ENCODE results near the gene ANKRD33B. TPM values are rescaled to one million over a fixed set of nuclear protein-coding genes. Genes with fewer than 3 reads are reported as not detected.

ANKRD33B gene
- total RNA-seq, 1 donor from 2014 or later: 31.1 TPM

- Mint-ChIP-seq H3K4me1 (ENCODE audit: low read depth) (no peaks in the 10 kb centered on the region), H3K27ac (no peak overlapping the region), H3K9me3 (no peaks in the 10 kb centered on the region), H3K36me3 (ENCODE audit: low read depth) (peaks cover 16% of the 10 kb centered on the region), H3K27me3 (ENCODE audit: low read depth) (peaks cover 3% of the 10 kb centered on the region), H3K4me3 (ENCODE audit: low read depth) (no peak overlapping the region)
- intact Hi-C loops (cut with micrococcal nuclease): no loop called here
- DNase-seq (ENCODE audit: low spot score): no peak
Measured at GRCh38 chr5:10673407-10673806, 109.5 kb downstream of the ANKRD33B start.

GRCh38 chr5:10674096-10674495 is 110.2 kb downstream of the ANKRD33B start:
- Mint-ChIP-seq H3K4me1 (ENCODE audit: low read depth) (no peaks in the 10 kb centered on the region), H3K27ac (no peak overlapping the region), H3K4me3 (ENCODE audit: low read depth) (no peak overlapping the region), H3K27me3 (ENCODE audit: low read depth) (peaks cover 3% of the 10 kb centered on the region), H3K9me3 (no peaks in the 10 kb centered on the region), H3K36me3 (ENCODE audit: low read depth) (peaks cover 19% of the 10 kb centered on the region)
- no peak for DNase-seq (ENCODE audit: low spot score)
- intact Hi-C loops (cut with micrococcal nuclease): no loop called here

GRCh38 chr5:10674582-10674981 is 110.7 kb downstream of the ANKRD33B start:
- no peak for DNase-seq (ENCODE audit: low spot score)
- intact Hi-C loops (cut with micrococcal nuclease): no loop called here
- H3K36me3 Mint-ChIP-seq (ENCODE audit: low read depth): peaks cover 19% of the 10 kb centered on the region
- H3K27me3 Mint-ChIP-seq (ENCODE audit: low read depth): peaks cover 3% of the 10 kb centered on the region
- H3K4me3 Mint-ChIP-seq (ENCODE audit: low read depth): no peak overlapping the region
- no peaks in the 10 kb centered on the region for H3K9me3 Mint-ChIP-seq
- H3K27ac Mint-ChIP-seq: no peak overlapping the region
- no peaks in the 10 kb centered on the region for H3K4me1 Mint-ChIP-seq (ENCODE audit: low read depth)

- Mint-ChIP-seq H3K27me3 (ENCODE audit: low read depth) (peaks cover 3% of the 10 kb centered on the region), H3K36me3 (ENCODE audit: low read depth) (peaks cover 19% of the 10 kb centered on the region), H3K4me3 (ENCODE audit: low read depth) (no peak overlapping the region), H3K27ac (no peak overlapping the region), H3K4me1 (ENCODE audit: low read depth) (no peaks in the 10 kb centered on the region), H3K9me3 (no peaks in the 10 kb centered on the region)
- intact Hi-C loops (cut with micrococcal nuclease): no loop called here
- DNase-seq (ENCODE audit: low spot score): no peak
Measured at GRCh38 chr5:10675177-10675700, 111.4 kb downstream of the ANKRD33B start.

- Mint-ChIP-seq H3K4me1 (ENCODE audit: low read depth) (no peaks in the 10 kb centered on the region), H3K9me3 (no peaks in the 10 kb centered on the region), H3K27ac (no peak overlapping the region), H3K4me3 (ENCODE audit: low read depth) (no peak overlapping the region), H3K27me3 (ENCODE audit: low read depth) (no peaks in the 10 kb centered on the region), H3K36me3 (ENCODE audit: low read depth) (peaks cover 19% of the 10 kb centered on the region)
- intact Hi-C loops (cut with micrococcal nuclease): no loop called here
- no peak for DNase-seq (ENCODE audit: low spot score)
Measured at GRCh38 chr5:10676224-10676623, 112.4 kb downstream of the ANKRD33B start.

GRCh38 chr5:10676946-10677345 is 113.1 kb downstream of the ANKRD33B start:
- H3K9me3 Mint-ChIP-seq: no peaks in the 10 kb centered on the region
- H3K36me3 Mint-ChIP-seq (ENCODE audit: low read depth): peaks cover 19% of the 10 kb centered on the region
- intact Hi-C loops (cut with micrococcal nuclease): no loop called here
- H3K27me3 Mint-ChIP-seq (ENCODE audit: low read depth): no peaks in the 10 kb centered on the region
- H3K27ac Mint-ChIP-seq: no peak overlapping the region
- no peak for DNase-seq (ENCODE audit: low spot score)
- H3K4me3 Mint-ChIP-seq (ENCODE audit: low read depth): no peak overlapping the region
- H3K4me1 Mint-ChIP-seq (ENCODE audit: low read depth): no peaks in the 10 kb centered on the region

- Mint-ChIP-seq H3K4me3 (ENCODE audit: low read depth) (no peak overlapping the region), H3K36me3 (ENCODE audit: low read depth) (peaks cover 19% of the 10 kb centered on the region), H3K4me1 (ENCODE audit: low read depth) (no peaks in the 10 kb centered on the region), H3K9me3 (no peaks in the 10 kb centered on the region), H3K27me3 (ENCODE audit: low read depth) (no peaks in the 10 kb centered on the region), H3K27ac (no peak overlapping the region)
- no peak for DNase-seq (ENCODE audit: low spot score)
- intact Hi-C loops (cut with micrococcal nuclease): no loop called here
Measured at GRCh38 chr5:10677533-10677932, 113.7 kb downstream of the ANKRD33B start.

GRCh38 chr5:10678244-10678643 is 114.4 kb downstream of the ANKRD33B start:
- intact Hi-C loops (cut with micrococcal nuclease): no loop called here
- H3K4me1 Mint-ChIP-seq (ENCODE audit: low read depth): no peaks in the 10 kb centered on the region

GRCh38 chr5:10679336-10679988 is 115.6 kb downstream of the ANKRD33B start:
- intact Hi-C loops (cut with micrococcal nuclease): no loop called here
- H3K27ac Mint-ChIP-seq: no peak overlapping the region
- no peak for DNase-seq (ENCODE audit: low spot score)
- peaks cover 19% of the 10 kb centered on the region for H3K36me3 Mint-ChIP-seq (ENCODE audit: low read depth)
- H3K4me3 Mint-ChIP-seq (ENCODE audit: low read depth): no peak overlapping the region
- H3K27me3 Mint-ChIP-seq (ENCODE audit: low read depth): no peaks in the 10 kb centered on the region
- H3K4me1 Mint-ChIP-seq (ENCODE audit: low read depth): no peaks in the 10 kb centered on the region
- H3K9me3 Mint-ChIP-seq: no peaks in the 10 kb centered on the region

More at GRCh38 chr5:10678244-10678643, 114.4 kb downstream of the ANKRD33B start:
- DNase-seq (ENCODE audit: low spot score): no peak
- H3K27ac Mint-ChIP-seq: no peak overlapping the region
- no peaks in the 10 kb centered on the region for H3K27me3 Mint-ChIP-seq (ENCODE audit: low read depth)
- H3K36me3 Mint-ChIP-seq (ENCODE audit: low read depth): peaks cover 19% of the 10 kb centered on the region
- no peak overlapping the region for H3K4me3 Mint-ChIP-seq (ENCODE audit: low read depth)
- H3K9me3 Mint-ChIP-seq: no peaks in the 10 kb centered on the region

- H3K27me3 Mint-ChIP-seq (ENCODE audit: low read depth): no peaks in the 10 kb centered on the region
- peaks cover 19% of the 10 kb centered on the region for H3K36me3 Mint-ChIP-seq (ENCODE audit: low read depth)
- intact Hi-C loops (cut with micrococcal nuclease): loop anchor here (10.0 kb wide), 1 partner anchor 376 kb away; the partner anchor contains the start of gene CMBL
- no peak overlapping the region for H3K27ac Mint-ChIP-seq
- no peak for DNase-seq (ENCODE audit: low spot score)
- no peak overlapping the region for H3K4me3 Mint-ChIP-seq (ENCODE audit: low read depth)
- H3K4me1 Mint-ChIP-seq (ENCODE audit: low read depth): no peaks in the 10 kb centered on the region
- no peaks in the 10 kb centered on the region for H3K9me3 Mint-ChIP-seq
Measured at GRCh38 chr5:10680876-10681481, 117.1 kb downstream of the ANKRD33B start.

GRCh38 chr5:10681731-10682679 is 118.1 kb downstream of the ANKRD33B start:
- H3K36me3 Mint-ChIP-seq (ENCODE audit: low read depth): peaks cover 15% of the 10 kb centered on the region
- H3K27ac Mint-ChIP-seq: no peak overlapping the region
- no peaks in the 10 kb centered on the region for H3K4me1 Mint-ChIP-seq (ENCODE audit: low read depth)
- no peak overlapping the region for H3K4me3 Mint-ChIP-seq (ENCODE audit: low read depth)
- H3K27me3 Mint-ChIP-seq (ENCODE audit: low read depth): no peaks in the 10 kb centered on the region
- no peaks in the 10 kb centered on the region for H3K9me3 Mint-ChIP-seq
- DNase-seq (ENCODE audit: low spot score): no peak
- intact Hi-C loops (cut with micrococcal nuclease): loop anchor here (10.0 kb wide), 1 partner anchor 377 kb away; the partner anchor contains the start of gene CMBL

GRCh38 chr5:10682801-10683525 is 119.1 kb downstream of the ANKRD33B start:
- DNase-seq (ENCODE audit: low spot score): no peak
- Mint-ChIP-seq H3K9me3 (no peaks in the 10 kb centered on the region), H3K4me1 (ENCODE audit: low read depth) (no peaks in the 10 kb centered on the region), H3K27me3 (ENCODE audit: low read depth) (no peaks in the 10 kb centered on the region), H3K27ac (no peak overlapping the region), H3K36me3 (ENCODE audit: low read depth) (peaks cover 5% of the 10 kb centered on the region), H3K4me3 (ENCODE audit: low read depth) (no peak overlapping the region)
- intact Hi-C loops (cut with micrococcal nuclease): loop anchor here (10.0 kb wide), 1 partner anchor 378 kb away; the partner anchor contains the start of gene CMBL

Measured in activated T-helper 2 cell treated with anti-CD3 and anti-CD28 coated beads, Interferon-gamma antibody, Interleukin-2, Interleukin-4, amounts not matched to agents 10 μg/mL and 5 μg/mL and 100 μg/mL, durations not matched to agents 14 hours and 24 hours and 36 hours (primary cell).